ENCODE results near the gene ALG1. TPM values are rescaled to one million over a fixed set of nuclear protein-coding genes. Genes with fewer than 3 reads are reported as not detected.

Gene ALG1
- polyA plus RNA-seq, 1 donor (not counting 4 experiments of a cell fraction or from before 2014, with no cell fraction given), result 25.8 TPM

GRCh38 chr16:5036228-5037156 is 35.2 kb upstream of the ALG1 start:
- Histone ChIP-seq H3K9me3 (ENCODE audit: control insufficient read depth, low read depth, low read length) (no peaks in the 10 kb centered on the region), H3K4me3 (ENCODE audit: control insufficient read depth in 2 of 3, extremely low read depth in 1 of 3, insufficient read depth in 2 of 3, low read depth in 1 of 3, low read length in 3 of 3) (no peak overlapping the region), H3K4me1 (ENCODE audit: control insufficient read depth, extremely low read depth, insufficient read depth, low read length) (peaks cover 21% of the 10 kb centered on the region), H2AFZ (ENCODE audit: control insufficient read depth, low read length) (no peak overlapping the region), H3K36me3 (ENCODE audit: control insufficient read depth in 2 of 2, extremely low read depth in 1 of 2, insufficient read depth in 2 of 2, low read length in 2 of 2) (no peaks in the 10 kb centered on the region), H3K27me3 (ENCODE audit: control insufficient read depth, extremely low read depth, insufficient read depth, low read length) (no peaks in the 10 kb centered on the region), H3K4me2 (ENCODE audit: control insufficient read depth, extremely low read depth, insufficient read depth, low read depth, low read length) (no peak overlapping the region), H4K20me1 (ENCODE audit: control insufficient read depth, extremely low read depth, insufficient read depth, low read length) (no peaks in the 10 kb centered on the region), H3K27ac (ENCODE audit: control insufficient read depth, insufficient read depth, low read length) (no peak overlapping the region), H3K9me1 (ENCODE audit: control insufficient read depth, extremely low read depth, insufficient read depth, low read length) (no peaks in the 10 kb centered on the region), H3K79me2 (ENCODE audit: control insufficient read depth, insufficient read depth, low read length) (no peaks in the 10 kb centered on the region), H3K9ac (ENCODE audit: control insufficient read depth, extremely low read depth, insufficient read depth, low read length) (no peak overlapping the region)
- FAIRE-seq (no peak), DNase-seq (ENCODE audit: low read depth, low spot score) (no peak)
- TF ChIP-seq, protein P1, sequence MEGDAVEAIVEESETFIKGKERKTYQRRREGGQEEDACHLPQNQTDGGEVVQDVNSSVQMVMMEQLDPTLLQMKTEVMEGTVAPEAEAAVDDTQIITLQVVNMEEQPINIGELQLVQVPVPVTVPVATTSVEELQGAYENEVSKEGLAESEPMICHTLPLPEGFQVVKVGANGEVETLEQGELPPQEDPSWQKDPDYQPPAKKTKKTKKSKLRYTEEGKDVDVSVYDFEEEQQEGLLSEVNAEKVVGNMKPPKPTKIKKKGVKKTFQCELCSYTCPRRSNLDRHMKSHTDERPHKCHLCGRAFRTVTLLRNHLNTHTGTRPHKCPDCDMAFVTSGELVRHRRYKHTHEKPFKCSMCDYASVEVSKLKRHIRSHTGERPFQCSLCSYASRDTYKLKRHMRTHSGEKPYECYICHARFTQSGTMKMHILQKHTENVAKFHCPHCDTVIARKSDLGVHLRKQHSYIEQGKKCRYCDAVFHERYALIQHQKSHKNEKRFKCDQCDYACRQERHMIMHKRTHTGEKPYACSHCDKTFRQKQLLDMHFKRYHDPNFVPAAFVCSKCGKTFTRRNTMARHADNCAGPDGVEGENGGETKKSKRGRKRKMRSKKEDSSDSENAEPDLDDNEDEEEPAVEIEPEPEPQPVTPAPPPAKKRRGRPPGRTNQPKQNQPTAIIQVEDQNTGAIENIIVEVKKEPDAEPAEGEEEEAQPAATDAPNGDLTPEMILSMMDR (optimal IDR thresholded peaks at IDR 0.05 in 1 of 3, IDR thresholded peaks at IDR 0.05 in 1 of 3, conservative IDR thresholded peaks at IDR 0.05 in 1 of 3; ENCODE audit: extremely low read depth in 1 of 3, insufficient read depth in 2 of 3, low read length in 3 of 3), result no peak
- no peak for TF ChIP-seq EZH2 (IDR thresholded peaks at IDR 0.05; ENCODE audit: low read length)
- dilution Hi-C loops (cut with MboI; ENCODE audit: extremely low pct_ligation_motif_present, low sequenced_read_pairs), result no loop called here

- H2AFZ ChIP-seq (ENCODE audit: control insufficient read depth, low read length), result no peak overlapping the region
- H3K27me3 ChIP-seq (ENCODE audit: control insufficient read depth, extremely low read depth, insufficient read depth, low read length), result no peaks in the 10 kb centered on the region
- no peaks in the 10 kb centered on the region for H3K79me2 ChIP-seq (ENCODE audit: control insufficient read depth, insufficient read depth, low read length)
- H3K36me3 ChIP-seq (ENCODE audit: control insufficient read depth in 2 of 2, extremely low read depth in 1 of 2, insufficient read depth in 2 of 2, low read length in 2 of 2), result no peaks in the 10 kb centered on the region
- DNase-seq (ENCODE audit: low read depth, low spot score) (no peak), FAIRE-seq (no peak)
- no peak overlapping the region for H3K4me2 ChIP-seq (ENCODE audit: control insufficient read depth, extremely low read depth, insufficient read depth, low read depth, low read length)
- no peak overlapping the region for H3K9ac ChIP-seq (ENCODE audit: control insufficient read depth, extremely low read depth, insufficient read depth, low read length)
- H4K20me1 ChIP-seq (ENCODE audit: control insufficient read depth, extremely low read depth, insufficient read depth, low read length), result no peaks in the 10 kb centered on the region
- dilution Hi-C loops (cut with MboI; ENCODE audit: extremely low pct_ligation_motif_present, low sequenced_read_pairs), result no loop called here
- H3K4me1 ChIP-seq (ENCODE audit: control insufficient read depth, extremely low read depth, insufficient read depth, low read length), result peaks cover 7% of the 10 kb centered on the region
- no peaks in the 10 kb centered on the region for H3K9me3 ChIP-seq (ENCODE audit: control insufficient read depth, low read depth, low read length)
- no peak overlapping the region for H3K4me3 ChIP-seq (ENCODE audit: control insufficient read depth in 2 of 3, extremely low read depth in 1 of 3, insufficient read depth in 2 of 3, low read depth in 1 of 3, low read length in 3 of 3)
- H3K27ac ChIP-seq (ENCODE audit: control insufficient read depth, insufficient read depth, low read length), result no peak overlapping the region
- TF ChIP-seq EZH2 (IDR thresholded peaks at IDR 0.05; ENCODE audit: low read length), result no peak
- TF ChIP-seq, protein P1 (optimal IDR thresholded peaks at IDR 0.05 in 1 of 3, IDR thresholded peaks at IDR 0.05 in 1 of 3, conservative IDR thresholded peaks at IDR 0.05 in 1 of 3; ENCODE audit: extremely low read depth in 1 of 3, insufficient read depth in 2 of 3, low read length in 3 of 3), result no peak
- H3K9me1 ChIP-seq (ENCODE audit: control insufficient read depth, extremely low read depth, insufficient read depth, low read length), result no peaks in the 10 kb centered on the region
Observed at GRCh38 chr16:5040451-5040850, 31.2 kb upstream of the ALG1 start.

All from keratinocyte (primary cell).